Fibroblast of the aortic adventitia (primary cell): ENCODE data around the gene CDCP2. TPM values are rescaled to one million over a fixed set of nuclear protein-coding genes. Genes with fewer than 3 reads are reported as not detected.

Source experiments
- DNase-seq: peaks from one replicate; pipeline ENCODE4 v3.0.0-alpha.2; 2010; ENCODE audit warnings: low read depth
- H3K4me3 ChIP-seq: 2 replicates; pipeline ENCODE4 v1.5.1; 2011; ENCODE audit warnings: low read depth, mild to moderate bottlenecking, control low read depth, low read length, moderate library complexity
- CTCF ChIP-seq: IDR thresholded peaks from 2 replicates; pipeline ENCODE4 v1.5.1; 2011; ENCODE audit warnings: mild to moderate bottlenecking, low read length, control low read depth, inconsistent platforms; ENCODE audit not compliant: insufficient read depth
- total RNA-seq: library from RNA; depleted of rRNA; stranded (reverse); fragments of >200 nt; gene quantifications from 2 replicates; pipeline ENCODE4 v1.2.3, GENCODE V29; 2012; ENCODE audit warnings: low replicate concordance

Gene CDCP2
- total RNA-seq, 1 donor = not detected

GRCh38 chr1:54161495-54162168, 8.8 kb upstream of the CDCP2 start:
- no peak for TF ChIP-seq CTCF
- H3K4me3 ChIP-seq = no peak overlapping the region
- no peak for DNase-seq

GRCh38 chr1:54160351-54160750, 7.6 kb upstream of the CDCP2 start:
- H3K4me3 ChIP-seq = no peak overlapping the region
- no peak for TF ChIP-seq CTCF
- no peak for DNase-seq

- TF ChIP-seq CTCF = no peak
- no peak overlapping the region for H3K4me3 ChIP-seq
- no peak for DNase-seq
These were observed 7.0 kb upstream of the CDCP2 start for GRCh38 chr1:54159733-54160316.

GRCh38 chr1:54158071-54158470, 5.3 kb upstream of the CDCP2 start:
- no peak for TF ChIP-seq CTCF
- H3K4me3 ChIP-seq = no peak overlapping the region
- no peak for DNase-seq

- no peak for TF ChIP-seq CTCF
- no peak overlapping the region for H3K4me3 ChIP-seq
- DNase-seq = no peak
These were observed 4.6 kb upstream of the CDCP2 start for GRCh38 chr1:54157401-54157800.

- H3K4me3 ChIP-seq = no peak overlapping the region
- TF ChIP-seq CTCF = no peak
- no peak for DNase-seq
These were observed 4.2 kb upstream of the CDCP2 start for GRCh38 chr1:54156986-54157385.
